ENCODE results near the gene VTI1A. TPM values are rescaled to one million over a fixed set of nuclear protein-coding genes. Genes with fewer than 3 reads are reported as not detected.

Gene VTI1A
- total and polyA plus RNA-seq, 4 donors = 5.5 to 26.9 (median 13.1) TPM

DNA sequence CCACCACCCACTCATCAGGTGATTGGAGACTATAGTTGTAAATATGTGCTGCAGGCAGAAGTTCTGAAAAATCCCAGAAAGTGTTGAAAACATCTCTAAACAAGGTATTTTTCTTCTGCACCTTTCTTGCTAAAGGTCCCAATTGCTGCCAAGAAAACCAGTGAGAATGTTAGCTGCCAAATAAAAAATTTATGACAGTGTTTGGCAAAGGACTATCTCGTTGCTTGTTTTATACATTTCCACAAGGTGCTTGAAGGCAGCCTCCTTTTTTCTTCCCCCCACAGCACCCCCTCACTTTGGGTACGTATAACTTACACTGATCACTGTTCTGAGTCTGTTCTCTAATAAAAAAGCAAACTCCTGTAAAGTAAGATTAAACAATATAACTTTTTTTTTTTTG, 344.4 kb downstream of the VTI1A start (continued):
- TF ChIP-seq EGR1 (IDR thresholded peaks at IDR 0.05; ENCODE audit: low read depth in 2 of 2) = no peak
- TF ChIP-seq HNF4A (conservative IDR thresholded peaks at IDR 0.05) = no peak
- TF ChIP-seq, protein P1, sequence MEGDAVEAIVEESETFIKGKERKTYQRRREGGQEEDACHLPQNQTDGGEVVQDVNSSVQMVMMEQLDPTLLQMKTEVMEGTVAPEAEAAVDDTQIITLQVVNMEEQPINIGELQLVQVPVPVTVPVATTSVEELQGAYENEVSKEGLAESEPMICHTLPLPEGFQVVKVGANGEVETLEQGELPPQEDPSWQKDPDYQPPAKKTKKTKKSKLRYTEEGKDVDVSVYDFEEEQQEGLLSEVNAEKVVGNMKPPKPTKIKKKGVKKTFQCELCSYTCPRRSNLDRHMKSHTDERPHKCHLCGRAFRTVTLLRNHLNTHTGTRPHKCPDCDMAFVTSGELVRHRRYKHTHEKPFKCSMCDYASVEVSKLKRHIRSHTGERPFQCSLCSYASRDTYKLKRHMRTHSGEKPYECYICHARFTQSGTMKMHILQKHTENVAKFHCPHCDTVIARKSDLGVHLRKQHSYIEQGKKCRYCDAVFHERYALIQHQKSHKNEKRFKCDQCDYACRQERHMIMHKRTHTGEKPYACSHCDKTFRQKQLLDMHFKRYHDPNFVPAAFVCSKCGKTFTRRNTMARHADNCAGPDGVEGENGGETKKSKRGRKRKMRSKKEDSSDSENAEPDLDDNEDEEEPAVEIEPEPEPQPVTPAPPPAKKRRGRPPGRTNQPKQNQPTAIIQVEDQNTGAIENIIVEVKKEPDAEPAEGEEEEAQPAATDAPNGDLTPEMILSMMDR (IDR thresholded peaks at IDR 0.05; ENCODE audit: low read depth, low read length, missing input control) = no peak
- TF ChIP-seq TAF1 (conservative IDR thresholded peaks at IDR 0.05) = no peak

DNA sequence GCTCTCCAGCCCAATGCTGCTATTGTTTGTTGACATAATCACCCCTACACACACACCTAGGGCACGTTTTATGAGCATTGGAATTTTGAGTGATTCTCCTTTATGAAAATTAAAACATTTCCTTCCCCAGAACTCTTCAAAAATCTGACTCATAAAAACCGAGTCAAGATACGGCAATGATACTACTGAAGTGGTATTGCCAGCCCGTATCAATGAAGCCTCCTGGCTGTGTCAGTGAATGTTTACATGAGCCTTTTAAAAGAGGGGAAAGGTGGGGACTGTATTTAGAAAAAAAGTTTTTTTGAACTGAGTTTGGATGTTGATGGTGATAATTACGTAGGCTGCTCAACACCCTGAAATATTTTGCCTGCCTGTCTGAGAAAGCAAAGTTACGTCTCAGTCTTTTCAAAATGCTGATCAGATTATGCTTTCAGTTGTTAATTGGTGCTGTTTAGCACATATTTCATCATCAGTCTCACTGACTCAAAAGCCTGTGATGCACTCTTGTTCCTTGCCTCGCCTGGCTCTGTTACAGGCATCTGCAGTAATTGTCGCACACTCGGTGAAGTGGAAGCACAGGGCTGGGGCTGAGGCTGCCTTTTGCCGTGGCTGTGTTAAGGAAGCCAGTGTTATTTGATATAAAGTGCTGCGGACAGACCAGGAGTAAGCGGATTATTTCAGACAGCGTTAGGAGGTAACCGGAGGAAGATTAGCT, 345.6 kb downstream of the VTI1A start:
- Histone ChIP-seq H3K4me3 (ENCODE audit: low read depth in 1 of 3, low read length in 3 of 3) (no peak overlapping the region), H3K27me3 (ENCODE audit: control insufficient read depth in 4 of 4, insufficient read depth in 4 of 4, low read length in 3 of 4) (no peaks in the 10 kb centered on the region), H3K9ac (ENCODE audit: low read depth in 1 of 2, low read length in 2 of 2) (no peak overlapping the region), H3K36me3 (ENCODE audit: control insufficient read depth in 4 of 4, insufficient read depth in 3 of 4, low read depth in 1 of 4, low read length in 3 of 4) (no peaks in the 10 kb centered on the region), H3K9me3 (ENCODE audit: control insufficient read depth in 4 of 4, low read length in 3 of 4) (peaks cover 0 to 2% (median under 1%) of the 10 kb centered on the region in 4 donors), H3K4me1 (ENCODE audit: control insufficient read depth in 4 of 4, insufficient read depth in 4 of 4, low read length in 3 of 4) (no peaks in the 10 kb centered on the region), H3K27ac (ENCODE audit: low read depth in 1 of 2, low read length in 2 of 2) (peak overlapping the region in 1 of 2 donors; percentile 23)
- no peak for DNase-seq (ENCODE audit: low spot score)
- WGBS = 80% methylated on average over 14 of the region's 14 CpGs
- no peak for TF ChIP-seq TAF1 (conservative IDR thresholded peaks at IDR 0.05)
- TF ChIP-seq, protein P2, sequence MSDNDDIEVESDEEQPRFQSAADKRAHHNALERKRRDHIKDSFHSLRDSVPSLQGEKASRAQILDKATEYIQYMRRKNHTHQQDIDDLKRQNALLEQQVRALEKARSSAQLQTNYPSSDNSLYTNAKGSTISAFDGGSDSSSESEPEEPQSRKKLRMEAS (IDR thresholded peaks at IDR 0.05) = no peak
- TF ChIP-seq EGR1 (IDR thresholded peaks at IDR 0.05; ENCODE audit: low read depth in 2 of 2) = no peak
- no peak for TF ChIP-seq FOXA2 (IDR thresholded peaks at IDR 0.05)
- TF ChIP-seq, protein P1 (IDR thresholded peaks at IDR 0.05; ENCODE audit: low read depth, low read length, missing input control) = no peak
- TF ChIP-seq, protein P3, sequence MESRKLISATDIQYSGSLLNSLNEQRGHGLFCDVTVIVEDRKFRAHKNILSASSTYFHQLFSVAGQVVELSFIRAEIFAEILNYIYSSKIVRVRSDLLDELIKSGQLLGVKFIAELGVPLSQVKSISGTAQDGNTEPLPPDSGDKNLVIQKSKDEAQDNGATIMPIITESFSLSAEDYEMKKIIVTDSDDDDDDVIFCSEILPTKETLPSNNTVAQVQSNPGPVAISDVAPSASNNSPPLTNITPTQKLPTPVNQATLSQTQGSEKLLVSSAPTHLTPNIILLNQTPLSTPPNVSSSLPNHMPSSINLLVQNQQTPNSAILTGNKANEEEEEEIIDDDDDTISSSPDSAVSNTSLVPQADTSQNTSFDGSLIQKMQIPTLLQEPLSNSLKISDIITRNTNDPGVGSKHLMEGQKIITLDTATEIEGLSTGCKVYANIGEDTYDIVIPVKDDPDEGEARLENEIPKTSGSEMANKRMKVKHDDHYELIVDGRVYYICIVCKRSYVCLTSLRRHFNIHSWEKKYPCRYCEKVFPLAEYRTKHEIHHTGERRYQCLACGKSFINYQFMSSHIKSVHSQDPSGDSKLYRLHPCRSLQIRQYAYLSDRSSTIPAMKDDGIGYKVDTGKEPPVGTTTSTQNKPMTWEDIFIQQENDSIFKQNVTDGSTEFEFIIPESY (IDR thresholded peaks at IDR 0.05) = no peak
- TF ChIP-seq, protein P4, sequence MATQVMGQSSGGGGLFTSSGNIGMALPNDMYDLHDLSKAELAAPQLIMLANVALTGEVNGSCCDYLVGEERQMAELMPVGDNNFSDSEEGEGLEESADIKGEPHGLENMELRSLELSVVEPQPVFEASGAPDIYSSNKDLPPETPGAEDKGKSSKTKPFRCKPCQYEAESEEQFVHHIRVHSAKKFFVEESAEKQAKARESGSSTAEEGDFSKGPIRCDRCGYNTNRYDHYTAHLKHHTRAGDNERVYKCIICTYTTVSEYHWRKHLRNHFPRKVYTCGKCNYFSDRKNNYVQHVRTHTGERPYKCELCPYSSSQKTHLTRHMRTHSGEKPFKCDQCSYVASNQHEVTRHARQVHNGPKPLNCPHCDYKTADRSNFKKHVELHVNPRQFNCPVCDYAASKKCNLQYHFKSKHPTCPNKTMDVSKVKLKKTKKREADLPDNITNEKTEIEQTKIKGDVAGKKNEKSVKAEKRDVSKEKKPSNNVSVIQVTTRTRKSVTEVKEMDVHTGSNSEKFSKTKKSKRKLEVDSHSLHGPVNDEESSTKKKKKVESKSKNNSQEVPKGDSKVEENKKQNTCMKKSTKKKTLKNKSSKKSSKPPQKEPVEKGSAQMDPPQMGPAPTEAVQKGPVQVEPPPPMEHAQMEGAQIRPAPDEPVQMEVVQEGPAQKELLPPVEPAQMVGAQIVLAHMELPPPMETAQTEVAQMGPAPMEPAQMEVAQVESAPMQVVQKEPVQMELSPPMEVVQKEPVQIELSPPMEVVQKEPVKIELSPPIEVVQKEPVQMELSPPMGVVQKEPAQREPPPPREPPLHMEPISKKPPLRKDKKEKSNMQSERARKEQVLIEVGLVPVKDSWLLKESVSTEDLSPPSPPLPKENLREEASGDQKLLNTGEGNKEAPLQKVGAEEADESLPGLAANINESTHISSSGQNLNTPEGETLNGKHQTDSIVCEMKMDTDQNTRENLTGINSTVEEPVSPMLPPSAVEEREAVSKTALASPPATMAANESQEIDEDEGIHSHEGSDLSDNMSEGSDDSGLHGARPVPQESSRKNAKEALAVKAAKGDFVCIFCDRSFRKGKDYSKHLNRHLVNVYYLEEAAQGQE (IDR thresholded peaks at IDR 0.05) = no peak
- TF ChIP-seq NR2F2 (IDR thresholded peaks at IDR 0.05) = no peak
- TF ChIP-seq SP1 (IDR thresholded peaks at IDR 0.05) = no peak

Measured in liver (tissue), 9 donors.